MM.1S (cell line): ENCODE results near the gene DISP2.
A peak's percentile ranks its signal among the peaks of the same experiment; 100 is the strongest.

Experiments used
- DNase-seq: peaks from one replicate; pipeline ENCODE4 v3.0.0-alpha.2; 2015
- H2AFZ ChIP-seq: fragments of 300-600 bp; sonication (generic); 2 replicates; pipeline ENCODE4 v1.6.0; 2016; ENCODE audit warnings: antibody characterized with exemption, low read length
- H3F3A ChIP-seq: fragments of 300-600 bp; sonication (generic); 2 replicates; pipeline ENCODE4 v1.6.1; 2016; ENCODE audit warnings: mild to moderate bottlenecking, antibody characterized with exemption, low read length, moderate library complexity, mixed read lengths; ENCODE audit not compliant: insufficient read depth
- H3K27ac ChIP-seq: fragments of 300-600 bp; sonication (generic); 2 replicates; pipeline ENCODE4 v1.5.1; 2016; ENCODE audit warnings: mild to moderate bottlenecking, low read length
- H3K27me3 ChIP-seq: fragments of 300-600 bp; sonication (generic); replicated peaks from 2 replicates; pipeline ENCODE4 v1.6.0; 2016; ENCODE audit warnings: low read length; ENCODE audit not compliant: insufficient read depth
- H3K36me3 ChIP-seq: fragments of 300-600 bp; sonication (generic); replicated peaks from 2 replicates; pipeline ENCODE4 v1.6.1; 2016; ENCODE audit warnings: mild to moderate bottlenecking, low read length, mixed read lengths; ENCODE audit not compliant: insufficient read depth
- H3K4me1 ChIP-seq: fragments of 300-600 bp; sonication (generic); 2 replicates; pipeline ENCODE4 v1.6.1; 2016; ENCODE audit warnings: low read length, mixed read lengths
- H3K4me2 ChIP-seq: fragments of 300-600 bp; sonication (generic); 2 replicates; pipeline ENCODE4 v1.6.0; 2016; ENCODE audit warnings: low read depth, low read length
- H3K4me3 ChIP-seq: fragments of 300-600 bp; sonication (generic); 2 replicates; pipeline ENCODE4 v1.5.1; 2016; ENCODE audit warnings: low read length, mixed read lengths
- H3K79me2 ChIP-seq: fragments of 300-600 bp; sonication (generic); 2 replicates; pipeline ENCODE4 v1.6.1; 2016; ENCODE audit warnings: mixed run types, low read length, mixed read lengths
- H3K9ac ChIP-seq: fragments of 300-600 bp; sonication (generic); 2 replicates; pipeline ENCODE4 v1.6.1; 2016; ENCODE audit warnings: low read length, mixed read lengths
- H3K9me2 ChIP-seq: fragments of 300-600 bp; sonication (generic); replicated peaks from 2 replicates; pipeline ENCODE4 v1.6.1; 2016; ENCODE audit warnings: mild to moderate bottlenecking, low read length, mixed read lengths; ENCODE audit not compliant: insufficient read depth
- H3K9me3 ChIP-seq: fragments of 300-600 bp; sonication (generic); replicated peaks from 2 replicates; pipeline ENCODE4 v1.6.1; 2016; ENCODE audit warnings: mild to moderate bottlenecking, low read length, mixed read lengths; ENCODE audit not compliant: insufficient read depth
- H4K20me1 ChIP-seq: fragments of 300-600 bp; sonication (generic); 2 replicates; pipeline ENCODE4 v1.6.1; 2016; ENCODE audit warnings: mild to moderate bottlenecking, low read length, moderate library complexity, mixed read lengths; ENCODE audit not compliant: insufficient read depth
- CTCF ChIP-seq: fragments of 300-600 bp; sonication (generic); IDR thresholded peaks from 2 replicates; pipeline ENCODE4 v1.5.1; 2016; ENCODE audit warnings: antibody characterized with exemption, low read length, mixed read lengths
- EZH2 ChIP-seq: fragments of 300-600 bp; sonication (generic); optimal IDR thresholded peaks from 2 replicates; pipeline ENCODE3; 2017; ENCODE audit warnings: low read depth, mild to moderate bottlenecking, antibody characterized with exemption, low read length, mixed read lengths
- EZH2phosphoT487 ChIP-seq: fragments of 300-600 bp; sonication (generic); IDR thresholded peaks from 2 replicates; pipeline ENCODE4 v1.6.1; 2018; ENCODE audit warnings: antibody characterized with exemption, low read length

The DISP2 gene

GRCh38 chr15:40398413-40398873 is 40.4 kb downstream of the DISP2 start:
- H3F3A ChIP-seq: peaks cover 10% of the 10 kb centered on the region
- TF ChIP-seq EZH2phosphoT487 (no peak), CTCF (no peak), EZH2 (no peak)
- no peaks in the 10 kb centered on the region for H3K9me3 ChIP-seq
- H3K9me2 ChIP-seq: no peaks in the 10 kb centered on the region
- no peak overlapping the region for H3K9ac ChIP-seq
- no peaks in the 10 kb centered on the region for H3K36me3 ChIP-seq
- no peak overlapping the region for H2AFZ ChIP-seq
- H3K27ac ChIP-seq: peak overlapping the region; percentile 9; the same call in 1 of the 2 replicates
- no peaks in the 10 kb centered on the region for H4K20me1 ChIP-seq
- peak; percentile 58 for DNase-seq
- no peaks in the 10 kb centered on the region for H3K79me2 ChIP-seq
- H3K27me3 ChIP-seq: no peaks in the 10 kb centered on the region
- H3K4me2 ChIP-seq: peak overlapping the region; percentile 54; the same call in 1 of the 2 replicates
- peaks cover 14% of the 10 kb centered on the region for H3K4me1 ChIP-seq
- H3K4me3 ChIP-seq: no peak overlapping the region

DNA sequence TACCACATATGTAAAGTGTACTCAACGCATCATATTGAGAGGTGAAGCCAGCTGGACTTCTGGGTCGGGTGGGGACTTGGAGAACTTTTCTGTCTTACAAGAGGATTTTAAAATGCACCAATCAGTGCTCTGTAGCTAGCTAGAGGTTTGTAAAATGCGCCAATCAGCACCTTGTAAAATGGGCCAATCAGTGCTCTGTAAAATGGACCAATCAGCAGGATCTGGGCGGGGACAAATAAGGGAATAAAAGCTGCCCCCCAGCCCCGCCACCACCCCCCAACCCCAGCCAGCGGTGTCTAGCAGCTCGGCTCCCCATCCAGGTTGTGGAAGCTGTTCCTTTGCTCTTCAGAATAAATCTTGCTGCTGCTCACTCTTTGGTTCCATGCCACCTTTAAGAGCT is 41.4 kb downstream of the DISP2 start:
- no peaks in the 10 kb centered on the region for H3K9me2 ChIP-seq
- H3K4me3 ChIP-seq: no peak overlapping the region
- no peaks in the 10 kb centered on the region for H3K9me3 ChIP-seq
- DNase-seq: no peak
- H3K9ac ChIP-seq: no peak overlapping the region
- H3K4me2 ChIP-seq: no peak overlapping the region
- H3K79me2 ChIP-seq: no peaks in the 10 kb centered on the region
- H3K4me1 ChIP-seq: peaks cover 18% of the 10 kb centered on the region
- no peaks in the 10 kb centered on the region for H3K36me3 ChIP-seq
- TF ChIP-seq EZH2phosphoT487: no peak
- no peak for TF ChIP-seq CTCF
- TF ChIP-seq EZH2: no peak
- no peak overlapping the region for H2AFZ ChIP-seq
- no peaks in the 10 kb centered on the region for H3K27me3 ChIP-seq
- peaks cover 10% of the 10 kb centered on the region for H3F3A ChIP-seq
- no peaks in the 10 kb centered on the region for H4K20me1 ChIP-seq
- H3K27ac ChIP-seq: no peak overlapping the region

- no peaks in the 10 kb centered on the region for H3K27me3 ChIP-seq
- TF ChIP-seq CTCF (no peak), EZH2 (no peak), EZH2phosphoT487 (no peak)
- no peaks in the 10 kb centered on the region for H4K20me1 ChIP-seq
- H3K4me3 ChIP-seq: peak within 1 kb of the TSS; percentile 89
- peaks cover 4% of the 10 kb centered on the region for H3K36me3 ChIP-seq
- H3K9ac ChIP-seq: peak within 1 kb of the TSS; percentile 79
- H3K4me2 ChIP-seq: peak within 1 kb of the TSS; percentile 93
- peak; percentile 92 for DNase-seq
- peaks cover 30% of the 10 kb centered on the region for H3K79me2 ChIP-seq
- peak within 1 kb of the TSS; percentile 87 for H2AFZ ChIP-seq
- peaks cover 27% of the 10 kb centered on the region for H3F3A ChIP-seq
- H3K9me2 ChIP-seq: no peaks in the 10 kb centered on the region
- H3K9me3 ChIP-seq: no peaks in the 10 kb centered on the region
- peaks cover 36% of the 10 kb centered on the region for H3K4me1 ChIP-seq
- peak within 1 kb of the TSS; percentile 36; the same call in 1 of the 2 replicates for H3K27ac ChIP-seq
Measured at GRCh38 chr15:40405501-40406381, 47.7 kb downstream of the DISP2 start, which contains the start of gene IVD. Gene IVD, plus strand, starts transcription at chr15:40405795. Its CDS starts 33 bp downstream, at chr15:40405828.
